PC-3 (cell line): ENCODE measurements around the gene ASIC3.

Source experiments
- EZH2 ChIP-seq: fragments of 300-600 bp; sonication (generic); IDR thresholded peaks from one replicate; pipeline ENCODE4 v1.6.1; 2017; ENCODE audit warnings: antibody characterized with exemption, mild to moderate bottlenecking, low read length; ENCODE audit not compliant: unreplicated experiment
- EZH2phosphoT487 ChIP-seq: fragments of 300-600 bp; sonication (generic); IDR thresholded peaks from 2 replicates; pipeline ENCODE4 v1.6.1; 2018; ENCODE audit warnings: mild to moderate bottlenecking, antibody characterized with exemption, low read length, borderline replicate concordance
- TF ChIP-seq, protein P1 (sequence below): fragments of 300-600 bp; sonication (generic); conservative IDR thresholded peaks from 2 replicates; pipeline ENCODE4 v1.5.1; 2017; ENCODE audit warnings: antibody characterized with exemption, low read depth, mild to moderate bottlenecking, low read length

DNA sequence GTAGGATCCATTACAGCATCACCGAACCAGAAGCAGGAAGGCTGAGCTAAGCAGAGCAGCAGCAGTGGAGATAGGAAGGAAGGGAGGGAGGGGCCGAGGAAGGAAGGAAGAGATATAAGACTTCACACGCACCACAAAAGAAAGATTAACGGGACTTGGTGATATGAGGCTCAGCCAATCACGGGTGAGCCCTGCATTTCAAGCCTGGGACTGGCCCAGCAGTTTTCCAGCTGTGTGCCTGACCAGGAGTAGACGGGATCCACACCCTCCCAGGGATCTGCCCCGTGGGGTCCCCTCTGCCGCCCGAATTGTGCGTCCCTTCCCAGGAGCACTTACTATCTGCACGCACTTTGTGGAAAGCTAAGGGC lies 40.2 kb upstream of the ASIC3 start:
- TF ChIP-seq, protein P1, sequence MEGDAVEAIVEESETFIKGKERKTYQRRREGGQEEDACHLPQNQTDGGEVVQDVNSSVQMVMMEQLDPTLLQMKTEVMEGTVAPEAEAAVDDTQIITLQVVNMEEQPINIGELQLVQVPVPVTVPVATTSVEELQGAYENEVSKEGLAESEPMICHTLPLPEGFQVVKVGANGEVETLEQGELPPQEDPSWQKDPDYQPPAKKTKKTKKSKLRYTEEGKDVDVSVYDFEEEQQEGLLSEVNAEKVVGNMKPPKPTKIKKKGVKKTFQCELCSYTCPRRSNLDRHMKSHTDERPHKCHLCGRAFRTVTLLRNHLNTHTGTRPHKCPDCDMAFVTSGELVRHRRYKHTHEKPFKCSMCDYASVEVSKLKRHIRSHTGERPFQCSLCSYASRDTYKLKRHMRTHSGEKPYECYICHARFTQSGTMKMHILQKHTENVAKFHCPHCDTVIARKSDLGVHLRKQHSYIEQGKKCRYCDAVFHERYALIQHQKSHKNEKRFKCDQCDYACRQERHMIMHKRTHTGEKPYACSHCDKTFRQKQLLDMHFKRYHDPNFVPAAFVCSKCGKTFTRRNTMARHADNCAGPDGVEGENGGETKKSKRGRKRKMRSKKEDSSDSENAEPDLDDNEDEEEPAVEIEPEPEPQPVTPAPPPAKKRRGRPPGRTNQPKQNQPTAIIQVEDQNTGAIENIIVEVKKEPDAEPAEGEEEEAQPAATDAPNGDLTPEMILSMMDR, result no peak
- TF ChIP-seq EZH2 (no peak), EZH2phosphoT487 (no peak)
